LNCAP (cell line): Measurements from ENCODE around the gene FYTTD1.

ENCODE experiments used
- CTCF ChIP-seq: fragments of 450-650 bp; IDR thresholded peaks from 2 replicates; pipeline ENCODE4 v1.5.1; 2017; ENCODE audit warnings: mild to moderate bottlenecking

FYTTD1 gene, protein sequence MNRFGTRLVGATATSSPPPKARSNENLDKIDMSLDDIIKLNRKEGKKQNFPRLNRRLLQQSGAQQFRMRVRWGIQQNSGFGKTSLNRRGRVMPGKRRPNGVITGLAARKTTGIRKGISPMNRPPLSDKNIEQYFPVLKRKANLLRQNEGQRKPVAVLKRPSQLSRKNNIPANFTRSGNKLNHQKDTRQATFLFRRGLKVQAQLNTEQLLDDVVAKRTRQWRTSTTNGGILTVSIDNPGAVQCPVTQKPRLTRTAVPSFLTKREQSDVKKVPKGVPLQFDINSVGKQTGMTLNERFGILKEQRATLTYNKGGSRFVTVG

DNA sequence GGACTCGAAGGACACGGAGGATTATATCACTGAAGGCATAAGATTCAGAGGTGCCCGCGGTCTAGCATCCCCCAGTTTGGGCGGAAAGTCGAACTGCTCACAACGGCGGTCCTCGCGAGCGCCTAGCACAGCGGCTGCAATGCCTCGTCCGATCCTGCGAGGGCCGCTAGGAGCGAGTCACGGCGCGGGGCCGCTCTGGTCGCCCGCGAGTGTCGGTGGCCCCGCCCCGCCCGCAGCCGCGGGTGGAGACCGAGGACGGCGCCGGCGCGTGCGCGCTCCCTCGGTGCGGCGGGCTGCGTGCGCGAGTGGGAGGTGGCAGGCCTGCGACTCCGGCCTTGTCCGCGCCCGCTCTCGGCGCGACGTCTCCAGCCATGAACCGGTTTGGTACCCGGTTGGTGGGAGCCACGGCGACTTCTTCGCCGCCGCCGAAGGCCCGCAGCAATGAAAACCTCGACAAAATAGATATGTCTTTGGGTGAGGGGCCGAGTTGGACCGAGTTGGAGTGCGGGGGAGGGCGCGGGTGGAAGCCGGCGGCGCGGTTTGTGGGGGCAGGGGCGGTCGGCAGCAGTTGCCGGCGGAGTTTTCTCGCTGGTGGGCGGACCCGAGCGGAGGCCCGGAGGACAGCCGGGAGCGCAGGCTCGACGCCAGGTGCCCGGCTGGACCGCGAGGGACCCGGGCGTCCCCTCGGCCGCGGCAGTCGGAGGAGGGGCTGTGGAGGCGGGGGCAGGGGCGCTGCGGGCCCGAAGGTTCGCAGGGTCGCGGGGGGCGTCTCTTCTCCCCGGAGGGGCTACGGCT lies at the start of gene FYTTD1:
TSS of gene FYTTD1 (plus strand) at position 283 of the 795 bp plus-strand sequence. CDS start at position 372, 89 bp downstream.
- TF ChIP-seq CTCF: peak; percentile 52

DNA sequence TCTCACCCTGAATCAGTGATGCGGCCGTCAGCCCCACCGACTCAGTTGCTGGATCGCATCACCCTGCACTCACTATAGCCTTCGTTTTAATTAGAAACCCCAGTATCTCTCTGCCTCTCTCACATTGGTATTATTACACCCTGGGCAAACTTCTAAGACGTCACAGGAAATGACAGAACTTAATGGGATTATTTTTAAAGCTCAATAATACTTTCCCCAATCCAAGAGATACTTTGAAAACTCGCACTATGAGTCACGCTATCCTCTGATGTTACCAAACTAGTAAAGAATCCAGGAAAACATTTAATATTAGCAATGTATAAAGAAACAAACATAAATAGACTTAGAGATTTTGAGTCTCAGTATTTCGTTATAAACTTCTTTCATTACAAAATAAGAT lies 49.6 kb upstream of the FYTTD1 start:
- TF ChIP-seq CTCF: no peak

DNA sequence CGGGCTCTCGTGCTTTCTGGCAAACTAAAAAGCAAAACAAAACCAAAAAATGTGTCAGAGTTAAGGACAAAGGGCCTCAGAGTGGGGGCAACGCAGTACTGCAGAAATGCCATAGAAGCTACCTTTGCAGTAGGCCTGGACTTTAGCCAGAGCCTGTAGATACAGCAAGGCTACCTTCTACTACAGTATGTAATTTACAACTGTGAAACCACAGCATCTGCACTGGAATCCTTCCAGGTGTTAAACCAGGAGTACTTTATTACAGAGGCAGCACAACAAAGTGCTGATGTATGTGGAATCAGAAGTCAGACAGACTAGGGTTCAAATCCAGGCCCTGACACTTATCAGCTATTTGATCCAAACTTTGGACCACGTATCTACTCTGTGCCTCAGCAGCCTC lies 47.8 kb upstream of the FYTTD1 start:
- no peak for TF ChIP-seq CTCF

- TF ChIP-seq CTCF: no peak
Observed at GRCh38 chr3:197706658-197707057, 43.0 kb upstream of the FYTTD1 start.

- TF ChIP-seq CTCF: no peak
Observed at GRCh38 chr3:197709135-197709534, 40.5 kb upstream of the FYTTD1 start.

- TF ChIP-seq CTCF: no peak
Observed at GRCh38 chr3:197711973-197712707, 37.5 kb upstream of the FYTTD1 start.

GRCh38 chr3:197713477-197713822 lies 36.2 kb upstream of the FYTTD1 start:
- no peak for TF ChIP-seq CTCF
